Esophagus muscularis mucosa (tissue), 4 donors: Measurements from ENCODE around the gene DCAF15. TPM values are rescaled to one million over a fixed set of nuclear protein-coding genes. Genes with fewer than 3 reads are reported as not detected.

Experiments
- DNase-seq: peaks from one replicate; pipeline ENCODE4 v3.0.0-alpha.2; 2017; ENCODE audit errors: extremely low spot score
- H3K27ac ChIP-seq, 4 donors: fragments of 200-600 bp; sonication (generic); replicated peaks in 1 of 4; 1 replicate in 3 of 4; 2 replicates in 1 of 4; pipeline ENCODE4 v1.5.1; 2016 to 2019; ENCODE audit warnings: mild to moderate bottlenecking in 1 of 4
- H3K27me3 ChIP-seq, 4 donors: fragments of 200-600 bp; sonication (generic); one replicate each; pipeline versions ENCODE4 v1.5.1 to v1.6.0; 2016 to 2019
- H3K36me3 ChIP-seq, 4 donors: fragments of 200-600 bp; sonication (generic); one replicate each; pipeline ENCODE4 v1.5.1; 2016 to 2019
- H3K4me1 ChIP-seq, 4 donors: fragments of 200-600 bp; sonication (generic); one replicate each; pipeline ENCODE4 v1.5.1; 2016 to 2019
- H3K4me3 ChIP-seq, 4 donors: fragments of 200-600 bp; sonication (generic); 1 replicate in 2 of 4; 2 replicates in 2 of 4; pipeline ENCODE4 v1.5.1; 2016 to 2019; ENCODE audit warnings: mild to moderate bottlenecking in 4 of 4, moderate library complexity in 1 of 4
- H3K9me3 ChIP-seq, 4 donors: fragments of 200-600 bp; sonication (generic); 1 replicate in 3 of 4; 2 replicates in 1 of 4; pipeline ENCODE4 v1.5.1; 2016 to 2019
- CTCF ChIP-seq, 3 experiments: fragments of 200-600 bp in 2 of 3; fragments of 450-650 bp in 1 of 3; sonication (generic) in 2 of 3; IDR thresholded peaks; one replicate each; pipeline ENCODE4 v1.5.1; 2017 to 2019; ENCODE audit warnings: antibody characterized with exemption in 3 of 3, mild to moderate bottlenecking in 2 of 3, moderate library complexity in 1 of 3
- EP300 ChIP-seq: sonication (generic); formaldehyde crosslinking; IDR thresholded peaks from one replicate; pipeline ENCODE4 v1.6.1; 2017; ENCODE audit warnings: antibody characterized with exemption
- POLR2A ChIP-seq: fragments of 450-650 bp; IDR thresholded peaks from one replicate; pipeline ENCODE4 v1.6.1; 2017; ENCODE audit warnings: antibody characterized with exemption, moderate library complexity, mild to moderate bottlenecking, low read depth
- POLR2AphosphoS5 ChIP-seq, 2 donors: sonication (generic); formaldehyde crosslinking; IDR thresholded peaks; one replicate each; pipeline ENCODE4 v1.6.1; 2017; ENCODE audit warnings: antibody characterized with exemption in 2 of 2
- WGBS: methylation state at CpG from one replicate; pipeline ENCODE4 v1.1.5; 2018; 5-methylcytosine and 5-hydroxymethylcytosine counted together
- intact Hi-C: fragments of 100-400 bp; cut with DNase I; formaldehyde crosslinking; loops from one replicate; pipeline ENCODE4 v1.15.1; 2023
- total RNA-seq, 4 donors: library from RNA; depleted of rRNA; stranded (reverse); fragments of >200 nt; gene quantifications; one replicate each; pipeline versions ENCODE4 v1.1.0 to v1.2.1, GENCODE V29; 2016

DCAF15 gene
- total RNA-seq = 10 to 100 TPM in 3 of 4 donors, 1 to 10 TPM in 1; 9.8 to 23.9 (median 13.4) TPM

GRCh38 chr19:13952154-13952930 is at the start of gene DCAF15:
Gene DCAF15, plus strand, starts transcription at chr19:13952509. Its CDS starts 4 bp downstream, at chr19:13952513.
- Histone ChIP-seq H3K9me3 (no peaks in the 10 kb centered on the region), H3K36me3 (peaks cover 14 to 33% (median 32%) of the 10 kb centered on the region in 4 donors), H3K27ac (peak within 1 kb of the TSS; percentile 83 to 90 (median 87)), H3K27me3 (no peaks in the 10 kb centered on the region), H3K4me3 (peak within 1 kb of the TSS; percentile 82 to 94 (median 94)), H3K4me1 (peaks cover 11 to 24% (median 23%) of the 10 kb centered on the region in 4 donors)
- peak; percentile 100 for DNase-seq
- TF ChIP-seq POLR2A (peak; percentile 16), CTCF (IDR thresholded peaks at IDR 0.05) (no peak), POLR2AphosphoS5 (IDR thresholded peaks at IDR 0.05) (peak; percentile 78)
- intact Hi-C loops = loop anchor here (5.0 kb wide), 1 partner anchor 50 kb away; no protein-coding TSS in a partner anchor
- WGBS = 1% methylated on average over 26 of the region's 65 CpGs

GRCh38 chr19:13902993-13903555 is 49.2 kb upstream of the DCAF15 start:
- TF ChIP-seq EP300 (no peak), CTCF (IDR thresholded peaks at IDR 0.05) (peak in 1 of 3 experiments; percentile 35)
- Histone ChIP-seq H3K4me1 (peaks cover 17 to 30% (median 21%) of the 10 kb centered on the region in 4 donors), H3K9me3 (no peaks in the 10 kb centered on the region), H3K27ac (no peak overlapping the region), H3K4me3 (no peak overlapping the region), H3K27me3 (peaks cover 0 to 7% (median 0%) of the 10 kb centered on the region in 4 donors), H3K36me3 (no peaks in the 10 kb centered on the region)
- DNase-seq = no peak
- 93% methylated on average over 4 of the region's 4 CpGs for WGBS
- intact Hi-C loops = no loop called here

- WGBS = 33% methylated on average over 22 of the region's 86 CpGs
- Histone ChIP-seq H3K9me3 (no peaks in the 10 kb centered on the region), H3K36me3 (peaks cover 7 to 18% (median 16%) of the 10 kb centered on the region in 4 donors), H3K4me1 (peaks cover 17 to 27% (median 21%) of the 10 kb centered on the region in 4 donors), H3K27ac (peak within 1 kb of the TSS; percentile 68 to 77 (median 76)), H3K27me3 (peaks cover 0 to 7% (median 0%) of the 10 kb centered on the region in 4 donors), H3K4me3 (peak within 1 kb of the TSS; percentile 77 to 99 (median 90))
- peak; percentile 87 to 88 for TF ChIP-seq POLR2AphosphoS5 (IDR thresholded peaks at IDR 0.05)
- TF ChIP-seq EP300 = no peak
- peak; percentile 45 for TF ChIP-seq POLR2A
- peak in 1 of 3 experiments; percentile 26 for TF ChIP-seq CTCF (IDR thresholded peaks at IDR 0.05)
- intact Hi-C loops = no loop called here
- peak; percentile 95 for DNase-seq
These were observed 46.4 kb upstream of the DCAF15 start, which contains the start of the genes BRME1 and CC2D1A for GRCh38 chr19:13905634-13906520. Gene BRME1, minus strand, starts transcription at chr19:13906117. Its CDS starts 1,225 bp downstream, at chr19:13904892. Gene CC2D1A, plus strand, starts transcription at chr19:13906201. Its CDS starts 241 bp downstream, at chr19:13906442.

GRCh38 chr19:13906521-13906904 is 45.8 kb upstream of the DCAF15 start:
- Histone ChIP-seq H3K27ac (peak overlapping the region; percentile 68 to 77 (median 76)), H3K4me3 (peak overlapping the region; percentile 77 to 99 (median 90)), H3K36me3 (peaks cover 9 to 24% (median 21%) of the 10 kb centered on the region in 4 donors), H3K9me3 (no peaks in the 10 kb centered on the region), H3K4me1 (peaks cover 17 to 27% (median 21%) of the 10 kb centered on the region in 4 donors), H3K27me3 (peaks cover 0 to 7% (median 0%) of the 10 kb centered on the region in 4 donors)
- TF ChIP-seq EP300 (no peak), POLR2A (no peak), POLR2AphosphoS5 (IDR thresholded peaks at IDR 0.05) (no peak), CTCF (IDR thresholded peaks at IDR 0.05) (no peak)
- no peak for DNase-seq
- 0% methylated on average over 1 of the region's 13 CpGs for WGBS
- intact Hi-C loops = no loop called here
